HG03060 (cell line): ENCODE data around the gene GIPC3.

Source experiments
- ATAC-seq: cut with Tn5 transposase; IDR thresholded peaks from one replicate; pipeline ENCODE4 v1.9.1; 2021; ENCODE audit warnings: low read depth, moderate number of reproducible peaks; ENCODE audit not compliant: unreplicated experiment

GIPC3 gene

GRCh38 chr19:3634496-3635045 is 49.3 kb downstream of the GIPC3 start:
- ATAC-seq = no peak

- no peak for ATAC-seq
Observed at GRCh38 chr19:3636506-3636905, 51.2 kb downstream of the GIPC3 start.

GRCh38 chr19:3636962-3637361 is 51.7 kb downstream of the GIPC3 start:
- no peak for ATAC-seq

- no peak for ATAC-seq
Observed at GRCh38 chr19:3637621-3638020, 52.3 kb downstream of the GIPC3 start.

GRCh38 chr19:3638208-3639193 is 53.2 kb downstream of the GIPC3 start:
- no peak for ATAC-seq

GRCh38 chr19:3639479-3639878 is 54.2 kb downstream of the GIPC3 start:
- no peak for ATAC-seq

GRCh38 chr19:3641515-3642269 is 56.4 kb downstream of the GIPC3 start:
- ATAC-seq = no peak

- ATAC-seq = no peak
Observed at GRCh38 chr19:3642296-3642695, 57.0 kb downstream of the GIPC3 start.
